WTC11 (cell line): Measurements from ENCODE around the gene FAM111B. TPM values are rescaled to one million over a fixed set of nuclear protein-coding genes. Genes with fewer than 3 reads are reported as not detected.
"Not testable (repeated sequence)": the region's sequence is repeated elsewhere in the genome, so short reads cannot be mapped to it uniquely, and the experiment has no call there.

Experiments
- ATAC-seq: fragments of 200-7000 bp; cut with Tn5 transposase; 2 replicates; pipeline ENCODE4 v1.10.0; 2021; ENCODE audit warnings: mild to moderate bottlenecking, moderate library complexity
- CTCF ChIA-PET: fragments of 300-600 bp; sonication (Branson Sonifier 250); formaldehyde crosslinking; loops from one replicate; lab custom pipeline; 2021; ENCODE audit warnings: antibody characterized with exemption; lab: Charles Lee
- POLR2A ChIA-PET: fragments of 350-600 bp; sonication (Branson Sonifier 250); formaldehyde crosslinking; loops from one replicate; lab custom pipeline; 2021; ENCODE audit warnings: antibody characterized with exemption; lab: Charles Lee
- DNase-seq: peaks from one replicate; pipeline ENCODE4 v3.0.0; 2021; ENCODE audit warnings: low spot score
- H3K27ac Mint-ChIP-seq: 2 replicates; pipeline ENCODE4 v1.8.0; 2021; ENCODE audit warnings: mixed read lengths
- H3K27me3 Mint-ChIP-seq: 2 replicates; pipeline ENCODE4 v1.8.0; 2021; ENCODE audit warnings: low read depth, mild to moderate bottlenecking, moderate library complexity, mixed read lengths
- H3K36me3 Mint-ChIP-seq: 2 replicates; pipeline ENCODE4 v1.8.0; 2021; ENCODE audit warnings: mixed read lengths
- H3K4me1 Mint-ChIP-seq: 2 replicates; pipeline ENCODE4 v1.8.0; 2022; ENCODE audit warnings: mixed read lengths
- H3K4me3 Mint-ChIP-seq: 2 replicates; pipeline ENCODE4 v1.8.0; 2021; ENCODE audit warnings: mild to moderate bottlenecking, moderate library complexity, mixed read lengths
- H3K9me3 Mint-ChIP-seq: 2 replicates; pipeline ENCODE4 v1.8.0; 2021; ENCODE audit warnings: mixed read lengths
- ELF4 ChIP-seq: sonication (generic); formaldehyde crosslinking; IDR thresholded peaks from 2 replicates; pipeline ENCODE4 v1.8.1; 2022; ENCODE audit warnings: low read depth, mild to moderate bottlenecking, moderate library complexity, missing genetic modification reagents
- FOXK1 ChIP-seq: sonication (generic); formaldehyde crosslinking; IDR thresholded peaks from 2 replicates; pipeline ENCODE4 v1.8.0; 2022; ENCODE audit warnings: mild to moderate bottlenecking, moderate library complexity, missing genetic modification reagents
- NFATC4 ChIP-seq: fragments of 250-450 bp; sonication (Bioruptor Pico); IDR thresholded peaks from 2 replicates; pipeline ENCODE4 v1.9.0; 2021; ENCODE audit warnings: mild to moderate bottlenecking
- total RNA-seq: library from RNA; stranded (reverse); gene quantifications from 3 replicates; pipeline ENCODE4 v1.2.3, GENCODE V29; 2021
- TF ChIP-seq, protein P1 (sequence below): sonication (generic); formaldehyde crosslinking; IDR thresholded peaks from 2 replicates; pipeline ENCODE4 v1.8.1; 2023; ENCODE audit warnings: mild to moderate bottlenecking, missing genetic modification reagents, moderate library complexity
- TF ChIP-seq, protein P2 (sequence below): fragments of 200-600 bp; IDR thresholded peaks from 2 replicates; pipeline ENCODE4 v1.8.0; 2022; ENCODE audit warnings: antibody characterized with exemption
- TF ChIP-seq, protein P3 (sequence below): sonication (generic); formaldehyde crosslinking; IDR thresholded peaks from 2 replicates; pipeline ENCODE4 v1.8.0; 2023; ENCODE audit warnings: missing genetic modification reagents
- TF ChIP-seq, protein P4 (sequence below): sonication (generic); formaldehyde crosslinking; IDR thresholded peaks from 2 replicates; pipeline ENCODE4 v1.8.0; 2022; ENCODE audit warnings: mild to moderate bottlenecking, missing genetic modification reagents
- TF ChIP-seq, protein P5 (sequence below): fragments of 250-450 bp; sonication (Bioruptor Pico); conservative IDR thresholded peaks from 2 replicates; pipeline ENCODE4 v1.9.0; 2021; ENCODE audit warnings: mild to moderate bottlenecking
- TF ChIP-seq, protein P6 (sequence below): sonication (generic); formaldehyde crosslinking; IDR thresholded peaks from 2 replicates; pipeline ENCODE4 v1.8.0; 2022; ENCODE audit warnings: mild to moderate bottlenecking, missing genetic modification reagents

Gene FAM111B
- total RNA-seq, 1 experiment from 2014 or later: 25.5 TPM

DNA sequence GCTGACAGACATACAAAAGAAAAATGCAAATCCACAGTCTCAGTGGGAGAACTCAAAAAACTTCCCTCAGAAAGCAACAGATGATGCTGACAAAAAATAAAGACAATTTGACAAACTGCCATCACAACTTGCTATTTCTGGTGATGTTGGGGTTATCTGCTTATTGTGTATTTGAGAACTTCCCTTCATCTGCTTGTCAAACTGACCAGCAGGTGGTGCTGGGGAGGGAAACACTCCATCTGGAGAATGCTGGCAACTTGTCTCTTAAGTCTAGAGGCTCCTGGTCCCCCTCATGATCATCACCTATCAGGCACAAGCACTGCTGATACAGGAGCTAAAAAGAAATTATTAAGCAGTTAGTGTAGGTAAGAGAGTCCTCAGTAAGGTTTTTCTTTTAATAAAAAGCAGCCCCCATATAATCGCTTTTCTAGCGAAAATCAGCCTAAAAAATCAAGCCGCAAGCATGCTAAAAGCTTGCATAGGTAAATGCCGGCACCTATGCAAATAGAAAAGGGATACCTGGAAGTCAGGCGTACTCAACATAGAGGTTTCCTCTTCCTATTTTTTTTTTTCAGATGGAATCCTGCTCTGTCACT, 9.8 kb upstream of the FAM111B start:
- CTCF ChIA-PET: interaction anchor here (0.7 to 2.9 kb wide), 11 partner anchors 9 to 170 kb away, joined by 3 to 30 read pairs (median 6); partner anchors contain the start of genes DTX4, FAM111A and FAM111B
- no peaks in the 10 kb centered on the region for H3K9me3 Mint-ChIP-seq
- TF ChIP-seq, protein P1, sequence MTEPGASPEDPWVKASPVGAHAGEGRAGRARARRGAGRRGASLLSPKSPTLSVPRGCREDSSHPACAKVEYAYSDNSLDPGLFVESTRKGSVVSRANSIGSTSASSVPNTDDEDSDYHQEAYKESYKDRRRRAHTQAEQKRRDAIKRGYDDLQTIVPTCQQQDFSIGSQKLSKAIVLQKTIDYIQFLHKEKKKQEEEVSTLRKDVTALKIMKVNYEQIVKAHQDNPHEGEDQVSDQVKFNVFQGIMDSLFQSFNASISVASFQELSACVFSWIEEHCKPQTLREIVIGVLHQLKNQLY: no peak
- TF ChIP-seq ELF4 (CRISPR knock-in tag) (no peak), NFATC4 (no peak)
- TF ChIP-seq, protein P2, sequence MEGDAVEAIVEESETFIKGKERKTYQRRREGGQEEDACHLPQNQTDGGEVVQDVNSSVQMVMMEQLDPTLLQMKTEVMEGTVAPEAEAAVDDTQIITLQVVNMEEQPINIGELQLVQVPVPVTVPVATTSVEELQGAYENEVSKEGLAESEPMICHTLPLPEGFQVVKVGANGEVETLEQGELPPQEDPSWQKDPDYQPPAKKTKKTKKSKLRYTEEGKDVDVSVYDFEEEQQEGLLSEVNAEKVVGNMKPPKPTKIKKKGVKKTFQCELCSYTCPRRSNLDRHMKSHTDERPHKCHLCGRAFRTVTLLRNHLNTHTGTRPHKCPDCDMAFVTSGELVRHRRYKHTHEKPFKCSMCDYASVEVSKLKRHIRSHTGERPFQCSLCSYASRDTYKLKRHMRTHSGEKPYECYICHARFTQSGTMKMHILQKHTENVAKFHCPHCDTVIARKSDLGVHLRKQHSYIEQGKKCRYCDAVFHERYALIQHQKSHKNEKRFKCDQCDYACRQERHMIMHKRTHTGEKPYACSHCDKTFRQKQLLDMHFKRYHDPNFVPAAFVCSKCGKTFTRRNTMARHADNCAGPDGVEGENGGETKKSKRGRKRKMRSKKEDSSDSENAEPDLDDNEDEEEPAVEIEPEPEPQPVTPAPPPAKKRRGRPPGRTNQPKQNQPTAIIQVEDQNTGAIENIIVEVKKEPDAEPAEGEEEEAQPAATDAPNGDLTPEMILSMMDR: peak; percentile 28; the same call in 1 of the 2 replicates
- TF ChIP-seq, protein P3, sequence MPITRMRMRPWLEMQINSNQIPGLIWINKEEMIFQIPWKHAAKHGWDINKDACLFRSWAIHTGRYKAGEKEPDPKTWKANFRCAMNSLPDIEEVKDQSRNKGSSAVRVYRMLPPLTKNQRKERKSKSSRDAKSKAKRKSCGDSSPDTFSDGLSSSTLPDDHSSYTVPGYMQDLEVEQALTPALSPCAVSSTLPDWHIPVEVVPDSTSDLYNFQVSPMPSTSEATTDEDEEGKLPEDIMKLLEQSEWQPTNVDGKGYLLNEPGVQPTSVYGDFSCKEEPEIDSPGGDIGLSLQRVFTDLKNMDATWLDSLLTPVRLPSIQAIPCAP (CRISPR knock-in tag): no peak
- TF ChIP-seq, all 79 proteins: peak for 1
- Mint-ChIP-seq H3K27ac (no peak overlapping the region), H3K4me1 (peaks cover 84% of the 10 kb centered on the region), H3K4me3 (no peak overlapping the region), H3K36me3 (no peaks in the 10 kb centered on the region), H3K27me3 (no peaks in the 10 kb centered on the region)
- POLR2A ChIA-PET: no interaction called here
- DNase-seq: peak; percentile 63
- ATAC-seq: peak; percentile 17; the same call in 1 of the 2 replicates

DNA sequence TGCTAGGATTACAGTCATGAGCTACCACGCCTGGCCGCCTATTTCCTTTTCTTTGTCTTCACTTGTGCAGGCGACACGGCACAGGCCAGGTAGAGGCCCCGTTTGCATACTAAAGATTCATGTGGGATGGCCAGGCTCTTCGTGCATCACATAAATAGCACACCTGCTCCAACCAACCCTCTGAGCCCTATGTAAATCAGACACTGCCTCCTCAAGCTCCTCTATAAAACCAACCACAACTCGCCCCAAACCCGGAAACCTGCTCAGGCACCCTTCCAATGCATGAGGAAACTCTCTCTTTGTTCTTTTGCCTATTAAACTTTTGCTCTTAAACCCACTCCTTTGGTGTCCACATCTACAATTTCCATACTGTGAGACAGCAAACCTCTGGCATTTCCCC, 9.1 kb upstream of the FAM111B start:
- H3K4me3 Mint-ChIP-seq, H3K27me3 Mint-ChIP-seq, H3K27ac Mint-ChIP-seq, H3K9me3 Mint-ChIP-seq, POLR2A ChIA-PET, H3K36me3 Mint-ChIP-seq, ATAC-seq, DNase-seq: not testable (repeated sequence)
- peaks cover 80% of the 10 kb centered on the region for H3K4me1 Mint-ChIP-seq
- CTCF ChIA-PET: interaction anchor here (0.7 to 2.9 kb wide), 10 partner anchors 8 to 171 kb away, joined by 3 to 30 read pairs (median 5); partner anchors contain the start of genes DTX4, FAM111A and FAM111B

DNA sequence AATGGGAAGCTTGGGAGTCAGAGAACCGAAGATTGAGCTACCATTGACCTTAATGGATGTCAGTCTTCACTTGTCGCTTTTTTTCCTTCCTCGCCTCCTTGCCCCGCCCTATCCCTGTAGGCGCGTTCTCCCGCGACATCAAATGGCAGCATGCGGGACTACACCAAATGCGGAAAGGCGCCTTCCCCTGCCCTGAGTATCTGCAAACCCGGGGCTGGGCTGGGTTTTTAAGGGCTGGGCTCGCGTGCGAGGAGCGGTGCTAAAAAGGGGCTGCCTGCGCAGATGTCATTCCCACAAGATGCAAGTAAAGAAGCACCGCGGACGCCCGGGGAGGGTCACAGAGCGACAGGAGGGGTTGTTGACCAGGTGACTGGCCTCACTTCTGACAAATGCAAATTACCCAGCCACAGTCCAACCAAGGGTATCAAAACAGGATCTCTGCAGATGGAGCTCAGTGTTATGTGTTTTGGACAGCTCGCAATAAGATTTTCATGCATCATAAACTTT, 4.7 kb upstream of the FAM111B start:
- TF ChIP-seq, protein P4, sequence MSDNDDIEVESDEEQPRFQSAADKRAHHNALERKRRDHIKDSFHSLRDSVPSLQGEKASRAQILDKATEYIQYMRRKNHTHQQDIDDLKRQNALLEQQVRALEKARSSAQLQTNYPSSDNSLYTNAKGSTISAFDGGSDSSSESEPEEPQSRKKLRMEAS (CRISPR knock-in tag): peak; percentile 38; the same call in 1 of the 2 replicates
- TF ChIP-seq, protein P5, sequence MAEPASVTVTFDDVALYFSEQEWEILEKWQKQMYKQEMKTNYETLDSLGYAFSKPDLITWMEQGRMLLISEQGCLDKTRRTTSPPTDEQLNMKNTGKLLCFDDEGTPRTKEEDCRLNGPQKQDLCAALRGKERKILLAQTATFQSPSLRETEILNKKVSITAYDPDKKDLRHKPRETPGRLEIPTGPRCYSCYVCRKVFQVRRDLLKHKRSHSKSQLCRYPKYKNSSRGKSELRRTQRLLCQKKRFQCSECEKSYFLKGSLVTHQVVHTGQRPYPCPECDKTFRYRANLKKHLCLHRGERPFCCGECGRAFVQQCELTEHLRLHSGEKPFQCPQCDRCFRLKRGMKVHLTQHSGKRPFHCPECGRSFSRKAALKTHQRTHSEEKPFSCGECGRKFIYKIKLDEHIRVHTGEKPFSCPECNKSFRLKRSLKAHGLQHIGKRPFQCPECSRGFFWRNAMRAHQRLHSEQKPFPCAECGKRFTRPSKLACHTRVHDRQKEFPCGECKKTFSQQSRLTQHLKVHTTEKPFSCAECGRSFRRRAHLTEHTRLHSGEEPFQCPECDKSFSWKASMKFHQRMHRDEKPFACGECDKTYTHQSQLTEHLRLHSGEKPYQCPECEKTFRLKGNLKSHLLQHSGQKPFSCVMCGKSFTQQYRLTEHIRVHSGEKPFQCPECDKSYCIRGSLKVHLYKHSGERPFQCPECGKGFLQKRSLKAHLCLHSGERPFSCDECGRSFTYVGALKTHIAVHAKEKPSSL (CRISPR knock-in tag): no peak
- Mint-ChIP-seq H3K4me3 (peak overlapping the region; percentile 72), H3K9me3 (peaks cover 4% of the 10 kb centered on the region; the same call in 1 of the 2 replicates), H3K27ac (no peak overlapping the region), H3K36me3 (no peaks in the 10 kb centered on the region), H3K4me1 (peaks cover 51% of the 10 kb centered on the region), H3K27me3 (peaks cover 41% of the 10 kb centered on the region)
- ChIA-PET CTCF (interaction anchor here (0.7 to 7.2 kb wide), 10 partner anchors 8 to 175 kb away, joined by 3 to 93 read pairs (median 4); no protein-coding TSS in a partner anchor), POLR2A (no interaction called here)
- DNase-seq: peak; percentile 86
- peak; percentile 73 for ATAC-seq

DNA sequence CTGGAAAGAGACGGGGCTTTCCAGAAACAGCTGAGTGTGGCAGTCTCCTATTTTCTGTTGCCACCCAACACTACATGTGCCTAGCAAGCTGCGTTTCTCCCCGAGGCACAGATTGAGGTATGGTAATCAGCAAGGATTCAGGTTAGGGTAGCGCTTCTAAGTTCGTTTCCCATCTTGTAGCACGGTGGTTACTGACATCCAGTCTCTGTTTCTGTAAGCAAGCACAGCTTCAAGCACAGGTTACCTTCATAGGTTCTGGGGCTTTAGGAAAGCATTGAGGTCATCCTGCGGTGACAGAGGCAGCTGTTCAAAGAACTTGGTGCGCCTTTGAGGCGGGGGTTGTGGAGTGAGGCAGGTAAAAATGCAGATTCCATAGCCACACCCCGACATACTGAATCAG, 684 bp downstream of the FAM111B start:
- POLR2A ChIA-PET: interaction anchor here (1.0 to 2.1 kb wide), 4 partner anchors 28 to 202 kb away, joined by 4 to 5 read pairs (median 4); no protein-coding TSS in a partner anchor
- TF ChIP-seq, protein P6, sequence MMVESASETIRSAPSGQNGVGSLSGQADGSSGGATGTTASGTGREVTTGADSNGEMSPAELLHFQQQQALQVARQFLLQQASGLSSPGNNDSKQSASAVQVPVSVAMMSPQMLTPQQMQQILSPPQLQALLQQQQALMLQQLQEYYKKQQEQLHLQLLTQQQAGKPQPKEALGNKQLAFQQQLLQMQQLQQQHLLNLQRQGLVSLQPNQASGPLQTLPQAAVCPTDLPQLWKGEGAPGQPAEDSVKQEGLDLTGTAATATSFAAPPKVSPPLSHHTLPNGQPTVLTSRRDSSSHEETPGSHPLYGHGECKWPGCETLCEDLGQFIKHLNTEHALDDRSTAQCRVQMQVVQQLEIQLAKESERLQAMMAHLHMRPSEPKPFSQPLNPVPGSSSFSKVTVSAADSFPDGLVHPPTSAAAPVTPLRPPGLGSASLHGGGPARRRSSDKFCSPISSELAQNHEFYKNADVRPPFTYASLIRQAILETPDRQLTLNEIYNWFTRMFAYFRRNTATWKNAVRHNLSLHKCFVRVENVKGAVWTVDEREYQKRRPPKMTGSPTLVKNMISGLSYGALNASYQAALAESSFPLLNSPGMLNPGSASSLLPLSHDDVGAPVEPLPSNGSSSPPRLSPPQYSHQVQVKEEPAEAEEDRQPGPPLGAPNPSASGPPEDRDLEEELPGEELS: 0 out of 2 replicates have a peak, but pooled peaks have one; percentile 35
- TF ChIP-seq FOXK1: 0 out of 2 replicates have a peak, but pooled peaks have one; percentile 31
- TF ChIP-seq, all 79 proteins: peak for 2; not testable (repeated sequence) for 77
- Mint-ChIP-seq H3K36me3 (peaks cover 35% of the 10 kb centered on the region), H3K4me1 (peaks cover 30% of the 10 kb centered on the region), H3K4me3 (peak overlapping the region; percentile 85), H3K27me3 (peaks cover 49% of the 10 kb centered on the region)
- not testable (repeated sequence) for H3K9me3 Mint-ChIP-seq, DNase-seq, H3K27ac Mint-ChIP-seq
- CTCF ChIA-PET: interaction anchor here (0.7 to 7.2 kb wide), 12 partner anchors 9 to 180 kb away, joined by 3 to 93 read pairs (median 7); partner anchors contain the start of gene DTX4
- peak; percentile 3 for ATAC-seq
